ENCODE data around the gene LRRC19.

The LRRC19 gene

DNA sequence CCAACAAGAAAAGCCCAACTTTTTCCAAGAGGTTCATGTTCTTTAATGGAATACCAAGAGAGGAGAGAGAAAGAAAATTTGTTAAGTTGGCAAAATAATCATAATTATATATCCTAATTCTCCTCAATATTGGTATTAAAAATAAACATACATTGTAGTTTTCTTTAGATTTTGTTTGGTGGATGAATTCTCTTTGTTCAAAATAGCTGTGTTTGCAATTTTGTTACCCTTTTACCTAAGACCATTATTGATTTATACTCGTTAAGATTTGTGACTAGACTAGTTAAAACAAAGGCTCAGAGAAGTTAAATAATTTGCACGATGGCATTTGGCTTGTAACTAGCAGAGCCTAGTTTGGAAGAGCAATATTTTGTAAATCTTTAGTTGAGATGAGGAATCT, 9.7 kb downstream of the LRRC19 start (continued):
- TF ChIP-seq EGR2 (tag by site-specific recombination; IDR thresholded peaks at IDR 0.05; ENCODE audit: low read depth) (no peak), ZNF837 (tag by site-specific recombination; IDR thresholded peaks at IDR 0.05) (no peak), ZBTB7A (tag by site-specific recombination; IDR thresholded peaks at IDR 0.05; ENCODE audit: low read depth) (no peak), ZNF292 (tag by site-specific recombination; IDR thresholded peaks at IDR 0.05; ENCODE audit: borderline replicate concordance, low read depth) (no peak), ZNF585B (tag by site-specific recombination; IDR thresholded peaks at IDR 0.05) (no peak)

- H3K4me1 ChIP-seq (ENCODE audit: control insufficient read depth, insufficient read depth, low read length), result no peaks in the 10 kb centered on the region
- POLR2A ChIA-PET, result interaction anchor here (1.0 kb wide), 1 partner anchor 71 kb away, joined by 4 read pairs; no protein-coding TSS in a partner anchor
- TF ChIP-seq ZNF280D (tag by site-specific recombination; IDR thresholded peaks at IDR 0.05), result no peak
- H3K4me3 ChIP-seq (ENCODE audit: low read depth, low read length), result no peak overlapping the region
- H3K36me3 ChIP-seq (ENCODE audit: control insufficient read depth in 2 of 2, insufficient read depth in 1 of 2, low read length in 2 of 2), result peaks cover under 1 to 31% of the 10 kb centered on the region in 2 experiments
- no peak overlapping the region for H3K27ac ChIP-seq (ENCODE audit: extremely low read depth, low read depth, low read length)
- no peaks in the 10 kb centered on the region for H3K9me3 ChIP-seq (ENCODE audit: control insufficient read depth, insufficient read depth, low read depth, low read length)
- CTCF ChIA-PET, result no interaction called here
These were observed 22.1 kb downstream of the LRRC19 start for GRCh38 chr9:26983340-26983739.

GRCh38 chr9:26975728-26976707, 29.5 kb downstream of the LRRC19 start:
- no peak overlapping the region for H3K27ac ChIP-seq (ENCODE audit: extremely low read depth, low read depth, low read length)
- no peak overlapping the region for H3K4me3 ChIP-seq (ENCODE audit: low read depth, low read length)
- TF ChIP-seq ZNF521 (tag by site-specific recombination; IDR thresholded peaks at IDR 0.05), result no peak
- TF ChIP-seq ZNF654 (tag by site-specific recombination; IDR thresholded peaks at IDR 0.05; ENCODE audit: low read depth), result peak; percentile 55
- TF ChIP-seq ZSCAN4 (tag by site-specific recombination; IDR thresholded peaks at IDR 0.05), result no peak
- H3K9me3 ChIP-seq (ENCODE audit: control insufficient read depth, insufficient read depth, low read depth, low read length), result no peaks in the 10 kb centered on the region
- ChIA-PET CTCF (interaction anchor here (0.5 to 1.7 kb wide), 14 partner anchors 8 to 676 kb away, joined by 3 to 6 read pairs (median 4); no protein-coding TSS in a partner anchor), POLR2A (no interaction called here)
- H3K36me3 ChIP-seq (ENCODE audit: control insufficient read depth in 2 of 2, insufficient read depth in 1 of 2, low read length in 2 of 2), result peaks cover 4 to 17% of the 10 kb centered on the region in 2 experiments; a peak in 2 of 3 replicates
- no peaks in the 10 kb centered on the region for H3K4me1 ChIP-seq (ENCODE audit: control insufficient read depth, insufficient read depth, low read length)

- H3K4me1 ChIP-seq (ENCODE audit: control insufficient read depth, insufficient read depth, low read length), result no peaks in the 10 kb centered on the region
- no peaks in the 10 kb centered on the region for H3K9me3 ChIP-seq (ENCODE audit: control insufficient read depth, insufficient read depth, low read depth, low read length)
- H3K27ac ChIP-seq (ENCODE audit: extremely low read depth, low read depth, low read length), result no peak overlapping the region
- POLR2A ChIA-PET, result no interaction called here
- CTCF ChIA-PET, result interaction anchor here (0.6 to 1.6 kb wide), 8 partner anchors 15 to 1555 kb away, joined by 3 to 4 read pairs (median 3); no protein-coding TSS in a partner anchor
- H3K36me3 ChIP-seq (ENCODE audit: control insufficient read depth in 2 of 2, insufficient read depth in 1 of 2, low read length in 2 of 2), result peaks cover 4 to 9% of the 10 kb centered on the region in 2 experiments; a peak in 2 of 3 replicates
- no peak overlapping the region for H3K4me3 ChIP-seq (ENCODE audit: low read depth, low read length)
- TF ChIP-seq, protein P1, sequence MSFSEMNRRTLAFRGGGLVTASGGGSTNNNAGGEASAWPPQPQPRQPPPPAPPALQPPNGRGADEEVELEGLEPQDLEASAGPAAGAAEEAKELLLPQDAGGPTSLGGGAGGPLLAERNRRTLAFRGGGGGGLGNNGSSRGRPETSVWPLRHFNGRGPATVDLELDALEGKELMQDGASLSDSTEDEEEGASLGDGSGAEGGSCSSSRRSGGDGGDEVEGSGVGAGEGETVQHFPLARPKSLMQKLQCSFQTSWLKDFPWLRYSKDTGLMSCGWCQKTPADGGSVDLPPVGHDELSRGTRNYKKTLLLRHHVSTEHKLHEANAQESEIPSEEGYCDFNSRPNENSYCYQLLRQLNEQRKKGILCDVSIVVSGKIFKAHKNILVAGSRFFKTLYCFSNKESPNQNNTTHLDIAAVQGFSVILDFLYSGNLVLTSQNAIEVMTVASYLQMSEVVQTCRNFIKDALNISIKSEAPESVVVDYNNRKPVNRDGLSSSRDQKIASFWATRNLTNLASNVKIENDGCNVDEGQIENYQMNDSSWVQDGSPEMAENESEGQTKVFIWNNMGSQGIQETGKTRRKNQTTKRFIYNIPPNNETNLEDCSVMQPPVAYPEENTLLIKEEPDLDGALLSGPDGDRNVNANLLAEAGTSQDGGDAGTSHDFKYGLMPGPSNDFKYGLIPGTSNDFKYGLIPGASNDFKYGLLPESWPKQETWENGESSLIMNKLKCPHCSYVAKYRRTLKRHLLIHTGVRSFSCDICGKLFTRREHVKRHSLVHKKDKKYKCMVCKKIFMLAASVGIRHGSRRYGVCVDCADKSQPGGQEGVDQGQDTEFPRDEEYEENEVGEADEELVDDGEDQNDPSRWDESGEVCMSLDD (tag by site-specific recombination; IDR thresholded peaks at IDR 0.05), result no peak
- TF ChIP-seq ZNF768 (tag by site-specific recombination; IDR thresholded peaks at IDR 0.05) (no peak), ZBTB20 (tag by site-specific recombination; IDR thresholded peaks at IDR 0.05) (no peak), ZXDB (tag by site-specific recombination; IDR thresholded peaks at IDR 0.05) (no peak), ZNF580 (tag by site-specific recombination; IDR thresholded peaks at IDR 0.05) (no peak), ZNF623 (tag by site-specific recombination; IDR thresholded peaks at IDR 0.05) (no peak), ZBTB7A (tag by site-specific recombination; IDR thresholded peaks at IDR 0.05; ENCODE audit: low read depth) (no peak), SCRT2 (tag by site-specific recombination; IDR thresholded peaks at IDR 0.05) (no peak)
- TF ChIP-seq, protein P2, sequence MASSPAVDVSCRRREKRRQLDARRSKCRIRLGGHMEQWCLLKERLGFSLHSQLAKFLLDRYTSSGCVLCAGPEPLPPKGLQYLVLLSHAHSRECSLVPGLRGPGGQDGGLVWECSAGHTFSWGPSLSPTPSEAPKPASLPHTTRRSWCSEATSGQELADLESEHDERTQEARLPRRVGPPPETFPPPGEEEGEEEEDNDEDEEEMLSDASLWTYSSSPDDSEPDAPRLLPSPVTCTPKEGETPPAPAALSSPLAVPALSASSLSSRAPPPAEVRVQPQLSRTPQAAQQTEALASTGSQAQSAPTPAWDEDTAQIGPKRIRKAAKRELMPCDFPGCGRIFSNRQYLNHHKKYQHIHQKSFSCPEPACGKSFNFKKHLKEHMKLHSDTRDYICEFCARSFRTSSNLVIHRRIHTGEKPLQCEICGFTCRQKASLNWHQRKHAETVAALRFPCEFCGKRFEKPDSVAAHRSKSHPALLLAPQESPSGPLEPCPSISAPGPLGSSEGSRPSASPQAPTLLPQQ (tag by site-specific recombination; IDR thresholded peaks at IDR 0.05), result no peak
These were observed 30.5 kb downstream of the LRRC19 start for GRCh38 chr9:26974927-26975326.

Measured in HEK293 (cell line).